NK-92 (cell line): ENCODE results near the gene SLC16A12.
"Not testable (repeated sequence)": the region's sequence is repeated elsewhere in the genome, so short reads cannot be mapped to it uniquely, and the experiment has no call there.

ENCODE experiments used
- DNase-seq: peaks from one replicate; lab custom pipeline; 2025; ENCODE audit not compliant: unreplicated experiment; lab: John Stamatoyannopoulos, UW

The SLC16A12 gene

DNA sequence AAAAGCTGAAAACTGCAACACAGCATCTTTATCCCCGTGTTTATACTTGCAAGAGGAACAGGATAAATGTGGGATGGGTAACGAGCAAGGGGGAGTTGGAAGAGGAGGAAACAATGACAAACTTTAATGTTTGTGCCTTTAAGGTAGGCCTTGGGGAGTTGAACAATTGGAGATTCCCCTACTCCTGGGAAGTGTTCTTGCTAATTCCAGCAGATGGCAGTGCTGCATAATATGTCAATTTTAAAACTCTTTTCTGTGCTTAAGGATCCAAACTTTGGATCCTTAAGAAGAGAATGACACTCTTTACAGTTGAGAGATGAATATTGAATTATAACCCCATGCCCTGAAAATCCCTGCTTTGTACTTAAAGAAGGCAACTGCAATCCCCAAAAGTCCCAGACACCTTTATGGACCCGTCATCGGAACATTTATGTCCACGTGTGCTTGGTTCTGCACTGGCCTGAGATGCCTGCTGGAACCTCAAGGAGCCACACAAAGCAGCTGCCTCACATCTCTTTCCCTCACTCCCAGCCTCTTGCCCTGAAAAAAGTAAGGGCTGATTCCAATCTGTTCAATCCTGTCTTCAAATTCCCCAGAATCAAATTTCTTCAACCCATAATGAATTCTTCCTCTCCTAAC, 109.0 kb downstream of the SLC16A12 start:
- DNase-seq, result no peak

DNA sequence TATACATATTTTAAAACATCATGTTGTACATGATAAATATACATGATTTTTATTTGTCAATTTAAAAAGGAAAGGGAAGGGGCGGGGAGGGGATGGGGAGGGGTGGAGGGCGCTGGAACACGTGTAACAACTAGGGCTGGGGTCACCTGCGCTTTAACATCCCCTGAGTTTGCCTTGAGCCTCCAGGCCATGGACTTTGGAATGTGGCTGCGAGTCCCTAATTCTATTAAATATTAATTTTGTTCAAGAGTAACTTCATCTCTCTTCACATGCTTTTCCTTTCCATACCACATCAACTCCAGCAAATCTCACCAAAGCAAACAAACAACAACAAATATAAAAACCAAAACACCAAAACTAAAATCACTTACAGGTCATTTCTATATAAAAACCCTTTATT, 110.4 kb downstream of the SLC16A12 start:
- DNase-seq, result no peak

DNA sequence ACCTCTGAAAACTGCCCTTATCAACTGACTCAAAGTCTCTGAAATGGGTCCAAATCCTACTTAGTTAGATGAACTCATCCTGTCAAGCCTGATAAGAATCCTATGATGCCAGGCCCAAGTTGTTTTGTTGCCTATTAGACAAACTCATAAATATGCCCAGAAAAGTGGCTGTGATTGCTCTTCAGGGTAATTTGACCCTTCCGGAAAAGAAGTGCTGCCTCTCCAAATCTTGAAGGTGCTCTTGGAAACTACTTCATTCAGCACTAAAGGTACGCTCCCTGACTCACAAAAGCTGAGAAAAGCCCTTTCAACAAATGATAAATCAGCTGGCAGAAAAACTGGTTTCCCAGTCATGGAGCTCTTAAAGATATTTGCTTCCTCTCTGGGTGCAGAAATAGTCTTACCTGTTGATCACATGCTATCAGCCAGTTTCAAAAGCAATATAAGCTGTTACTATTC, 114.3 kb downstream of the SLC16A12 start:
- DNase-seq, result no peak

- no peak for DNase-seq
Observed at GRCh38 chr10:89419548-89419947, 115.8 kb downstream of the SLC16A12 start.

- no peak for DNase-seq
Observed at GRCh38 chr10:89416465-89416864, 118.9 kb downstream of the SLC16A12 start.

DNA sequence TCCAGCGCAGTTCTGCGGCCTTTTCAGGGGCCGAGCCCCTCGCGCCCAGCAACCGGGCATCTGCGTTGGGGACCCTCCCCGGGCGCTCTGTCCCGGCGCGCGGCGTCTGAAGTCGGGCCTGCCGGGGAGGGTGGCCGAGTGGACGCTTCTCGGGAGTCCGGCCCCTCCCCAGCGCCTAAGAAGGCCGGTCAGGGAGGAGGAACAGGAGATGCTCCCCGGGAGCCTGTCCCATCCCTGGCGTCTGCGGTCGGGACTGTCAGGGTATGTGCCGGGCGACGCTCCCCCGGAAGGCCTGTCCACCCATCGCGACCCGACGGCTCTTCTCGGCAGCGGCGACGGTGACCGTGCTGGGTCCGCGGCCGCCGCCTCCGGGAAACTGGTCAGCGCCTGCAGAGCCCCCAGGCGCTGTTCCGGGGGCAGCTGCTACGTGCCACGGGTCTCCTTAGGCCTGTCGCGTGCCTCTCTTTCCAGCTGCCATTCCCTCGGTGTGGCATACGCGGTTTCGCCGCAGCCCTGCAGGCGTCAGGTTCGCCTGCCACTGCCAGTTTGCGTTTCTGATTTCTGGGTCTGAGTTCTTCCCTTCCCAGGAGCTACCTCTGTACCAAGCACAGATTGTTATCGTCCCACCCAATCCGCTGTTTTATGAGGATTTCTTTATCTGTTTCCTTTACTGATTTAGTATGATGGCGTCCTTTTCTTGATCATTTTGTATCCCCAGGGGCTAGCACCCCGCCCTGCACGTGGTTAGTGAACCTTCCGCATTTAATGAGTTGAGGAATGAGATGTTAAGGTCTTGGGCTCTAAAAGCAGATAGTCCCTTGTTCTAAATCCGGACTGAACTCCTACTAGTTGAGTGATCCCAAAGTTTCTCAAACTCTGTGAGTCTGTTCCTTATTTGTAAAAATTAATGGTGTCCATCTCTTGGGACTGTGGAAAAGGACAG, 120.2 kb downstream of the SLC16A12 start:
- DNase-seq, result no peak

DNA sequence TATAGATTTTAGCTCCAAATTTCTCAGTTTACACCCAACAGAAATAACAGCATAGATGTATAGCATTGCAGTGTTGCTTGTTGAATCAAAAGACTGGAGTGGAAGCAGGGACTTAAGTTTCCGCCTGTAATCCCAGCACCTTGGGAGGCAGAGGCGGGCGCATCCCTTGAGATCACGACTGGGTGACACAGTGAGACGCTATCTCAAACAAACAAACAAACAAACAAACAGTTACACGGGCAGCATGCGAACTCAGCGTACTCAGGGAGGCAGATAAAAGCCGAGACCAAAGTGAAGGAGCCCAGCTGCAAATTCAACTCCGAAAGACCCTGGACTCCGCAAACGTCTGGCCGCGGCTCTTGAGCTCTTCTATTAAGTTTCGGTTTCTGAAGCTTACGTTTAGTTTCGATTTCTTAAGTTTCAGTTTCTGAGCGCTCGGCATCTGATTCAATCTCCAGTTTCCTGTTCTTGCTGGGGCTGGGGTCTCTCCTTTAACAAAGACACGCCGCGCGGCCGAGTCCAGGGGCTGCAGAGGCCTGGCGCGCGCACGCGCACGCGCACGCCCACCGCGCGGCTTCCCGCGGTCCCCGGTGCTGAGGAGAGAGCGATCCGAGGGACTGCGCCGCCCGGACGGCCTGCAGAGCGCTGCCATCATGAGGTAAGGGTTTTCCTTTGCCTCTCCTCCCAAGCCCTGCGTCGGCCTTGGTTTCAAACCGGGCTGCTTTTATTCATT, 121.1 kb downstream of the SLC16A12 start, which contains the start of gene IFIT5:
TSS of gene IFIT5 (plus strand) at position 423 of the 733 bp plus-strand sequence. CDS start at position 654, 231 bp downstream.
- no peak for DNase-seq

DNA sequence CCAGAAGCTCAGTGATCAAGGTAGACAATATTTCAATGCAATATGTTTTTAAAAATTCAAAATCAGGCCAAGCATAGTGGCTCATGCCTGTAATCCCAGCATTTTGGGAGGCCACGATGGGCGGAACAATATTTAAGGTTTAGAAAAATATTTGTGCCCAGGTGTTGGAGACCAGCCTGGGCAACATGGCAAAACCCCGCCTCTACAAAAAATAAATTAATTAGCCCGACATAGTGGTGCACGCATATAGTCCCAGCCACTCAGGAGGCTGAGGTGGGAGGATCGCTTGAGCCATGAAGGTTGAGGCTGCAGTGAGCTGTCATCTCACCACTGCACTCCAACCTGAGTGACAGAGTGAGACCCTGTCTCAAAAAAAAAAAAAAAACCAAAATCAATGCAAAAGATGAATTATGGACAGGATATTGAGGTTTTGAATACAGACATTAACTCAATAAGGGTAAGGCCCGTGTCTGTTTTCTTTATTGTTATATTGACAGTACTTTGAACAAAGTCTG, 121.9 kb downstream of the SLC16A12 start:
- DNase-seq, result no peak

- DNase-seq, result not testable (repeated sequence)
Observed at GRCh38 chr10:89412276-89412675, 123.1 kb downstream of the SLC16A12 start.

- not testable (repeated sequence) for DNase-seq
Observed at GRCh38 chr10:89411135-89411534, 124.3 kb downstream of the SLC16A12 start.

- not testable (repeated sequence) for DNase-seq
Observed at GRCh38 chr10:89410551-89410950, 124.8 kb downstream of the SLC16A12 start.

GRCh38 chr10:89409282-89409681, 126.1 kb downstream of the SLC16A12 start:
- DNase-seq, result not testable (repeated sequence)

DNA sequence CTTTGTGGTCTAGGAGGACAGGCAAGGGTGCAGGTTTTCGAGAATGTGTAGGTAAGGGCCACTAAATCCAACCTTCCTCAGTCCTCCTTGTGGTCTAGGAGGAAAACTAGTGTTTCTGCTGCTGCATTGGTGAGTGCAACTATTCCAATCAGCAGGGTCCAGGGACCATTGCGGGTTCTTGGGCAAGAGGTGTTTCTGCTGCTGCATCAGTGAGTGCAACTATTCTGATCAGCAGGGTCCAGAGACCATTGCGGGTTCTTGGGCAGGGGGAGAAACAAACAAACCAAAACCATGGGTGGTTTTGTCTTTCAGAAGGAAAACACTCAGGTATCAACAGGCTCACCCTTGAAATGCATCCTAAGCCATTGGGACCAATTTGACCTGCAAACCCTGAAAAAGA, 127.6 kb downstream of the SLC16A12 start:
- not testable (repeated sequence) for DNase-seq

DNA sequence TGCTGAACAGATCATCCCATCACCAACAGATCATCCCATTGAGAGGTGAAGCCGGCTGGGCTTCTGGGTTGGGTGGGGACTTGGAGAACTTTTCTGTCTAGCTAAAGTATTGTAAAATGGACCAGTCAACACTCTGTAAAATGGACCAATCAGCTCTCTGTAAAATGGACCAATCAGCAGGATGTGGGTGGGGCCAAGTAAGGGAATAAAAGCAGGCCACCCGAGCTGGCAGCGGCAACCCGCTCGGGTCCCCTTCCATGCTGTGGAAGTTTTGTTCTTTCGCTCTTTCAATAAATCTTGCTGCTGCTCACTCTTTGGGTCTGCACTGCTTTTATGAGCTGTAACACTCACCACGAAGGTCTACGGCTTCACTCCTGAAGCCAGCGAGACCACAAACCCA, 129.2 kb downstream of the SLC16A12 start:
- DNase-seq, result not testable (repeated sequence)

DNA sequence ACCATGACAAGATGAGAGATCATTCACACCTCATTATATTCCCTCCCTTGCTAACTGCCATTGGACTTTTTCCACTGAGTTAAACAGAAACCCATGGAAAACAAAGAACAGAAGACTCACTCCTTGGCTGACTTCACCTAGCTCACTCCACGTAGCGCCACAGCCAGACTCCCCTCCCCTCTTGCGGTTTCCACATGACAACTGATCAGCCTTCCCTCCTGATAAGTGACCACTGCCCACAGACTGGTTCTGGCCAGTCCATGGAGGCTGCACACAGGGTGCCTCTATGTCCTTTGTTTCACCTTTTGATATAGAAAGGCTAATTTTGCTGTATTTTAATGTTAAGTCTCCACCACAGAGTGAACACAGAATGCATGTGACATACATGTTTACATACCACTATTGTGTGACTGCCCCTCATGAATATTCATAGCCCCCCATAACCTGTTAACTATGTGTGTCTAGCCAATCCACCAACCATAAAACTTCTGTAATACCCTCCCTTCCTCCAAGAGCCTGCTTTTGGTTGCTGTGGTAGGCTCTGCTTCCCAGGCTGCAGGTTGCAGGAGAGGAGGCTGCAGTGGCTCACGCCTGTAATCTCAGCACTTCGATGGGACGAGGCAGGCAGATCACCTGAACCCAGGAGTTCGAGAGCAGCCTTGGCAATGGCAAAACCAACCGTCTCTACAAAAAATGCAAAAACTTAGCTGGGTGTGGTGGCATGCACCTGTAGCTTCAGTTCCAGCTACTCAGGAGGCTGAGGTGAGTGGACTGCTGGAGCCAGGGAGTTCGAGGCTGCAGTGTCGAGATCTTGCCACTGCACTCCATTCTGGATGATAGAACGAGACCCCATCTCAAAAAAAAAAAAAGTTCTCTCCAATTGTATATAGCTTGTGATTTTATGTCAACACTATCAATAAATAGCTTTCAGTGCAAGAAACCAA, 131.0 kb downstream of the SLC16A12 start:
- DNase-seq, result no peak

DNA sequence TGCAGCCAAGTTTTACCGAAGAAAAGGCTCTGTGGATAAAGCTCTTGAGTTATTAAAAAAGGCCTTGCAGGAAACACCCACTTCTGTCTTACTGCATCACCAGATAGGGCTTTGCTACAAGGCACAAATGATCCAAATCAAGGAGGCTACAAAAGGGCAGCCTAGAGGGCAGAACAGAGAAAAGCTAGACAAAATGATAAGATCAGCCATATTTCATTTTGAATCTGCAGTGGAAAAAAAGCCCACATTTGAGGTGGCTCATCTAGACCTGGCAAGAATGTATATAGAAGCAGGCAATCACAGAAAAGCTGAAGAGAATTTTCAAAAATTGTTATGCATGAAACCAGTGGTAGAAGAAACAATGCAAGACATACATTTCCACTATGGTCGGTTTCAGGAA, 132.4 kb downstream of the SLC16A12 start:
- DNase-seq, result no peak

DNA sequence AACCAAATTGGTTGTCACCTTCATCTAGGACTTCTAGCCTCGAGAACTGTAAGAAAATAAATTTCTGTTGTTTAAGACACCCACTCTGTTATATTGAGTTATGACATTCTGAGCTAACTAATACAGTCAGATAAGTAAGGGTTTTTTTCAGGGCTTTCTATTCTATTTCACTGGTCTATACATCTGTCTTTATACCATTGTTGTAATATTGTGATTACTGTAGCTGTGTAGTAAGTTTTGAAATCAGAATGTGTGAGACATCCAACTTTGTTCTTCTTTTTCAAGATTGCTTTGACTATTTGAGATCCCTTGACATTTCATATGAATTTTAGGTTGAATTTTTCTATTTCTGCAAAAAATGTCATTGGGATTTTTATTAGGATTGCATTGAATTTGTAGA, 135.4 kb downstream of the SLC16A12 start:
- no peak for DNase-seq

- no peak for DNase-seq
Observed at GRCh38 chr10:89398003-89398749, 137.2 kb downstream of the SLC16A12 start.

- no peak for DNase-seq
Observed at GRCh38 chr10:89395141-89395540, 140.3 kb downstream of the SLC16A12 start.
